HG03108 (cell line): ENCODE results near the gene TMEM135.

ENCODE experiments used
- ATAC-seq: cut with Tn5 transposase; IDR thresholded peaks from one replicate; pipeline ENCODE4 v1.9.1; 2021; ENCODE audit warnings: moderate library complexity; ENCODE audit not compliant: unreplicated experiment

TMEM135 gene

GRCh38 chr11:87347441-87347840 is 309.7 kb downstream of the TMEM135 start:
- no peak for ATAC-seq

- no peak for ATAC-seq
These were observed 310.1 kb downstream of the TMEM135 start for GRCh38 chr11:87347854-87348253.

GRCh38 chr11:87351676-87352075 is 313.9 kb downstream of the TMEM135 start:
- ATAC-seq = no peak

GRCh38 chr11:87352759-87353707 is 315.3 kb downstream of the TMEM135 start:
- peak; percentile 86 for ATAC-seq

- ATAC-seq = no peak
These were observed 316.1 kb downstream of the TMEM135 start for GRCh38 chr11:87353771-87354345.

- ATAC-seq = no peak
These were observed 317.9 kb downstream of the TMEM135 start for GRCh38 chr11:87355596-87355995.

- no peak for ATAC-seq
These were observed 318.7 kb downstream of the TMEM135 start for GRCh38 chr11:87356428-87356827.

GRCh38 chr11:87358461-87358860 is 320.7 kb downstream of the TMEM135 start:
- no peak for ATAC-seq

GRCh38 chr11:87359401-87359800 is 321.7 kb downstream of the TMEM135 start:
- ATAC-seq = no peak

GRCh38 chr11:87361891-87362290 is 324.2 kb downstream of the TMEM135 start:
- ATAC-seq = no peak

GRCh38 chr11:87366346-87366745 is 328.6 kb downstream of the TMEM135 start:
- ATAC-seq = no peak

GRCh38 chr11:87366763-87367405 is 329.1 kb downstream of the TMEM135 start:
- no peak for ATAC-seq

GRCh38 chr11:87368151-87368550 is 330.4 kb downstream of the TMEM135 start:
- no peak for ATAC-seq

GRCh38 chr11:87368858-87369480 is 331.2 kb downstream of the TMEM135 start:
- ATAC-seq = no peak

GRCh38 chr11:87369888-87370287 is 332.2 kb downstream of the TMEM135 start:
- ATAC-seq = no peak

- ATAC-seq = no peak
These were observed 334.3 kb downstream of the TMEM135 start for GRCh38 chr11:87372065-87372464.
